Hair follicle dermal papilla cell (primary cell): ENCODE measurements around the gene MOCOS. TPM values are rescaled to one million over a fixed set of nuclear protein-coding genes. Genes with fewer than 3 reads are reported as not detected.

Source experiments
- total RNA-seq: library from RNA; depleted of rRNA; stranded (reverse); fragments of >200 nt; gene quantifications from 2 replicates; pipeline ENCODE4 v1.2.3, GENCODE V29; 2012

Gene MOCOS, protein sequence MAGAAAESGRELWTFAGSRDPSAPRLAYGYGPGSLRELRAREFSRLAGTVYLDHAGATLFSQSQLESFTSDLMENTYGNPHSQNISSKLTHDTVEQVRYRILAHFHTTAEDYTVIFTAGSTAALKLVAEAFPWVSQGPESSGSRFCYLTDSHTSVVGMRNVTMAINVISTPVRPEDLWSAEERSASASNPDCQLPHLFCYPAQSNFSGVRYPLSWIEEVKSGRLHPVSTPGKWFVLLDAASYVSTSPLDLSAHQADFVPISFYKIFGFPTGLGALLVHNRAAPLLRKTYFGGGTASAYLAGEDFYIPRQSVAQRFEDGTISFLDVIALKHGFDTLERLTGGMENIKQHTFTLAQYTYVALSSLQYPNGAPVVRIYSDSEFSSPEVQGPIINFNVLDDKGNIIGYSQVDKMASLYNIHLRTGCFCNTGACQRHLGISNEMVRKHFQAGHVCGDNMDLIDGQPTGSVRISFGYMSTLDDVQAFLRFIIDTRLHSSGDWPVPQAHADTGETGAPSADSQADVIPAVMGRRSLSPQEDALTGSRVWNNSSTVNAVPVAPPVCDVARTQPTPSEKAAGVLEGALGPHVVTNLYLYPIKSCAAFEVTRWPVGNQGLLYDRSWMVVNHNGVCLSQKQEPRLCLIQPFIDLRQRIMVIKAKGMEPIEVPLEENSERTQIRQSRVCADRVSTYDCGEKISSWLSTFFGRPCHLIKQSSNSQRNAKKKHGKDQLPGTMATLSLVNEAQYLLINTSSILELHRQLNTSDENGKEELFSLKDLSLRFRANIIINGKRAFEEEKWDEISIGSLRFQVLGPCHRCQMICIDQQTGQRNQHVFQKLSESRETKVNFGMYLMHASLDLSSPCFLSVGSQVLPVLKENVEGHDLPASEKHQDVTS
- 8.9 and 14.5 TPM in 2 replicates for total RNA-seq

DNA sequence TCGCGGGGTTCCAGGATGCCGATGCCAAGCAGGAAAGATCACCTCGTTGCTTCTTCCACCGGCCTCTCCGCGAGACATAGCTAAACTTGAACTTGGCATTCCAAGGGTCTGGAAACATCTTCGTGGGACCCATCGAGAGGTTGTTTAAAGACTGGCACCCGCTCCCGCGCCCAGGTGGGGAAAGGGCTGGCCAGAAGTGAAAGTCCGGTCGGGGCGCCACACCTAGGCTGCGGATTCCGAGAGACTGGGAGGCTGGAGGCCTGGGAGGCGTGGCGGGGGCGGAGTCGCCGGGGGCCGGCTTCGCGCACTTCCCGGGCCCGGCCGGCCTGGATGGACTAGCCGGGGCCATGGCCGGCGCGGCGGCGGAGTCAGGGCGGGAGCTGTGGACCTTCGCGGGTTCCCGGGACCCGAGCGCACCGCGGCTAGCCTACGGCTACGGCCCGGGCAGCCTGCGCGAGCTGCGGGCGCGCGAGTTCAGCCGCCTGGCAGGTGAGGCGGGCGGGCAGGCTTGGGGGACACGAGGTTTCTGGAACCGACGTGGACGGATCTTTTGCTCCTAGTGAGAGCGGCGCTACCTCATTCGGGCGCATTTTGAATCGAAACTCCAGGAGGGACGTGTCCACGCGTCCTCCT lies at the start of gene MOCOS:
MOCOS (plus strand) TSS at position 305 of the 633 bp plus-strand sequence; CDS start at position 348, 43 bp downstream.

DNA sequence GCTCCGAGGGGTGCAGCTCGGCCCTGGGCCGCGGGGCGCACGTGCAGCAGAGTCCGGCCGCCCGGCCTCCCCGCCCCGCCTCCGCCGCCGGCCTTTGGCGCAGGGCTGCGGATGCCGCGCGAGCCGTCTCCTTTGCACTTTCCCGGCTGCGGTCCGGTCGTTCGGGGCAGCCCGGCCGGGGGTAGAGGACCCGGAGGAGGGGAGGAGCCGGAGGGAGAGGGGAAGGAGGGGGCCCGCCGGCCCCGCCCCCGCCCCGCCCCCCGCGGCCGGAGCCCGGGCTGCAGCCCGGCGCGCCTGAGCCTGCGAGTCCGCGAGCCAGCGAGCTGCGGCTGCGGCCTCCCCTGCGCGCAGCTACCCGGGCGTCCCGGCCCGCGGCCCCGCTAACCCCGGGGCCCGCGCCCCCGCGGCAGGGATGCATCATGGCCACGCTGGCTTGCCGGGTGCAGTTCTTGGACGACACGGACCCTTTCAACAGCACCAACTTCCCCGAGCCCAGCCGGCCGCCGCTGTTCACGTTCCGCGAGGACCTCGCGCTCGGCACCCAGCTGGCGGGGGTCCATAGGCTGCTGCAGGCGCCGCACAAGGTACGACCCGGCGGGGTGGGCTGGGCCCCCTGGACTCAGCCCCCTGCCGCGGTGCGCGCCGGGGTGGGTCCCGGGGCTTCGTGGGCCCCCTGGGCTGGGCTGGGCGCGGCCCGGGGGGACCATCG lies 110.3 kb downstream of the MOCOS start, which contains the start of gene FHOD3:
FHOD3 (plus strand) TSS at position 297 of the 709 bp plus-strand sequence; CDS start at position 420, 123 bp downstream.

Other genes with a start within 250 kb of the MOCOS start
- gene RPRD1A, start 119.9 kb upstream of the MOCOS start, total RNA-seq, result 40.6 and 44.3 TPM in 2 replicates
- 123 and 133 TPM in 2 replicates for gene SLC39A6, start 58.2 kb upstream of the MOCOS start, total RNA-seq
- gene ELP2, start 57.6 kb upstream of the MOCOS start, total RNA-seq, result 93.9 and 122 TPM in 2 replicates
- 20.6 and 23.5 TPM in 2 replicates for gene FHOD3, start 110.2 kb downstream of the MOCOS start, total RNA-seq